ENCODE data around the gene XRCC6.

DNA sequence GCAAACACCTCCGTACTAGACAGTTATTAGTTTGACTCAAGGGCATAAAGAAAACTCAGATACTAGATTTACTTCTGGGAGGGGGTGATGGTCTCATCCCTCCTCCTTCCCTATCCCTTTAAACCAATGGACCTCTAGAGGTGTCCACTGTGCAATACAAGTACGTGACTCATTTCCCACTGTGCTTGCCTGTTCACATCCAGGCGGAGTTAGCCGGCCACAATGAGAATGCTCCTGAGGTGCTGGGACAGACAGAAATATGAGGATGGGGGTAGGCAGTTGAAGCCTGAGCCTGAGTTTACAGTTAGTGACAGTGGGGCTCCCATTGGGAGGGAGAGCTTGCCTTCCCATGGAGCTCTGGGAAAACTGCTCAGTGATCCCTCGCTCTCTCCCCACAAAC, 23.0 kb upstream of the XRCC6 start:
- TF ChIP-seq CTCF (IDR thresholded peaks at IDR 0.05) = no peak
- TF ChIP-seq POLR2A (IDR thresholded peaks at IDR 0.05) = no peak

Data from prostate gland (tissue), 2 donors.